ENCODE data around the gene SCAMP3. TPM values are rescaled to one million over a fixed set of nuclear protein-coding genes. Genes with fewer than 3 reads are reported as not detected.
"Not testable (repeated sequence)": the region's sequence is repeated elsewhere in the genome, so short reads cannot be mapped to it uniquely, and the experiment has no call there.

Gene SCAMP3
- total and polyA plus RNA-seq, 3 donors from 2014 or later: 63.0 to 80.6 (median 70.9) TPM

- Histone ChIP-seq H3K36me3 (ENCODE audit: low read depth, missing control alignments) (no peaks in the 10 kb centered on the region), H3K4me1 (peaks cover 7% of the 10 kb centered on the region), H3K27ac (no peak overlapping the region), H3K27me3 (no peaks in the 10 kb centered on the region), H3K9me3 (no peaks in the 10 kb centered on the region), H3K4me3 (no peak overlapping the region)
- no peak for TF ChIP-seq POLR2A (IDR thresholded peaks at IDR 0.05)
- TF ChIP-seq CTCF (IDR thresholded peaks at IDR 0.05): no peak
- no peak for DNase-seq
- WGBS, 2 donors: 84 to 86% methylated on average over 7 of the region's 7 CpGs
- intact Hi-C loops (cut with DNase I; ENCODE audit: low total_unique reads): no loop called here
These were observed 39.1 kb downstream of the SCAMP3 start for GRCh38 chr1:155223047-155223446.

- DNase-seq; H3K36me3 ChIP-seq (ENCODE audit: low read depth, missing control alignments); H3K27ac ChIP-seq; H3K27me3 ChIP-seq; H3K4me3 ChIP-seq; intact Hi-C loops (cut with DNase I; ENCODE audit: low total_unique reads); H3K9me3 ChIP-seq; H3K4me1 ChIP-seq: not testable (repeated sequence)
- WGBS, 2 donors: 88 to 91% methylated on average over 10 of the region's 10 CpGs
These were observed 41.8 kb downstream of the SCAMP3 start for GRCh38 chr1:155220211-155220965.

- Histone ChIP-seq H3K4me1 (no peaks in the 10 kb centered on the region), H3K4me3 (no peak overlapping the region), H3K27me3 (no peaks in the 10 kb centered on the region), H3K36me3 (ENCODE audit: low read depth, missing control alignments) (no peaks in the 10 kb centered on the region), H3K27ac (peak overlapping the region in 1 of 2 donors; percentile 12), H3K9me3 (no peaks in the 10 kb centered on the region)
- DNase-seq: peak; percentile 61
- TF ChIP-seq POLR2A (IDR thresholded peaks at IDR 0.05) (no peak), CTCF (IDR thresholded peaks at IDR 0.05) (no peak)
- WGBS, 2 donors: 0 to 14% methylated on average over 1 of the region's 1 CpG
- intact Hi-C loops (cut with DNase I; ENCODE audit: low total_unique reads): no loop called here
These were observed 42.5 kb downstream of the SCAMP3 start for GRCh38 chr1:155219592-155220031.

- Histone ChIP-seq H3K4me1 (no peaks in the 10 kb centered on the region), H3K36me3 (ENCODE audit: low read depth, missing control alignments) (no peaks in the 10 kb centered on the region), H3K4me3 (no peak overlapping the region), H3K27me3 (no peaks in the 10 kb centered on the region), H3K9me3 (no peaks in the 10 kb centered on the region), H3K27ac (no peak overlapping the region)
- peak; percentile 80 for DNase-seq
- WGBS, 2 donors: 35 to 49% methylated on average over 7 of the region's 7 CpGs
- TF ChIP-seq CTCF (IDR thresholded peaks at IDR 0.05) (no peak), POLR2A (IDR thresholded peaks at IDR 0.05) (no peak)
- intact Hi-C loops (cut with DNase I; ENCODE audit: low total_unique reads): no loop called here
These were observed 43.1 kb downstream of the SCAMP3 start for GRCh38 chr1:155218854-155219591.

GRCh38 chr1:155214702-155215101 lies 47.5 kb downstream of the SCAMP3 start:
- DNase-seq; H3K27me3 ChIP-seq; H3K9me3 ChIP-seq; H3K27ac ChIP-seq; H3K36me3 ChIP-seq (ENCODE audit: low read depth, missing control alignments); H3K4me1 ChIP-seq; intact Hi-C loops (cut with DNase I; ENCODE audit: low total_unique reads); H3K4me3 ChIP-seq: not testable (repeated sequence)
- WGBS, 2 donors: 43 to 87% methylated on average over 1 to 8 of the region's 10 CpGs

- DNase-seq; H3K27me3 ChIP-seq; H3K4me3 ChIP-seq; H3K27ac ChIP-seq; H3K36me3 ChIP-seq (ENCODE audit: low read depth, missing control alignments); H3K9me3 ChIP-seq; intact Hi-C loops (cut with DNase I; ENCODE audit: low total_unique reads): not testable (repeated sequence)
- peaks cover 17% of the 10 kb centered on the region for H3K4me1 ChIP-seq
- WGBS, 2 donors: 62% methylated on average over 7 of the region's 7 CpGs; no CpG with 5 or more reads in 1 of the 2 donors
These were observed 50.1 kb downstream of the SCAMP3 start for GRCh38 chr1:155212051-155212440.

- peak; percentile 47 for DNase-seq
- H3K9me3 ChIP-seq; H3K27me3 ChIP-seq; H3K36me3 ChIP-seq (ENCODE audit: low read depth, missing control alignments); intact Hi-C loops (cut with DNase I; ENCODE audit: low total_unique reads); H3K4me3 ChIP-seq; H3K27ac ChIP-seq: not testable (repeated sequence)
- H3K4me1 ChIP-seq: peaks cover 22% of the 10 kb centered on the region
- 61 to 66% methylated on average over 8 to 13 of the region's 13 CpGs for WGBS, 2 donors
These were observed 50.6 kb downstream of the SCAMP3 start for GRCh38 chr1:155211381-155212050.
